H9 (cell line): ENCODE results near the gene FMN1. TPM values are rescaled to one million over a fixed set of nuclear protein-coding genes. Genes with fewer than 3 reads are reported as not detected.

Experiments
- DNase-seq: peaks from one replicate; pipeline ENCODE4 v3.0.0-alpha.2; 2017
- H2AFZ ChIP-seq: one replicate; pipeline ENCODE4 v1.6.1; 2013; ENCODE audit warnings: mild to moderate bottlenecking, low read length, control low read depth, moderate library complexity
- H2AK5ac ChIP-seq: 2 replicates; pipeline ENCODE4 v1.6.1; 2013; ENCODE audit warnings: low read length, control low read depth, mixed read lengths; ENCODE audit not compliant: insufficient read length
- H2BK120ac ChIP-seq: one replicate; pipeline ENCODE4 v1.6.1; 2013; ENCODE audit warnings: low read depth, mild to moderate bottlenecking, low read length, control low read depth, inconsistent platforms; ENCODE audit not compliant: poor library complexity, severe bottlenecking
- H2BK12ac ChIP-seq: 2 replicates; pipeline ENCODE4 v1.6.1; 2013; ENCODE audit warnings: low read length, control low read depth, mixed read lengths, low read depth; ENCODE audit not compliant: insufficient read length
- H2BK15ac ChIP-seq: 2 replicates; pipeline ENCODE4 v1.6.1; 2013; ENCODE audit warnings: low read depth, low read length, control low read depth
- H2BK20ac ChIP-seq: one replicate; pipeline ENCODE4 v1.6.1; 2013; ENCODE audit warnings: low read depth, mild to moderate bottlenecking, low read length, control low read depth, inconsistent platforms; ENCODE audit not compliant: poor library complexity, severe bottlenecking
- H2BK5ac ChIP-seq: 2 replicates; pipeline ENCODE4 v1.6.1; 2013; ENCODE audit warnings: low read length, control low read depth, mixed read lengths; ENCODE audit not compliant: insufficient read length
- H3K14ac ChIP-seq: 2 replicates; pipeline ENCODE4 v1.6.1; 2013; ENCODE audit warnings: low read length, control low read depth; ENCODE audit not compliant: insufficient read depth
- H3K18ac ChIP-seq: 2 replicates; pipeline ENCODE4 v1.6.1; 2013; ENCODE audit warnings: low read depth, mild to moderate bottlenecking, mixed read lengths, low read length, control low read depth; ENCODE audit not compliant: insufficient read length
- H3K23ac ChIP-seq: 2 replicates; pipeline ENCODE4 v1.6.1; 2013; ENCODE audit warnings: low read length, control low read depth, mixed read lengths, low read depth; ENCODE audit not compliant: insufficient read length
- H3K23me2 ChIP-seq: 2 replicates; pipeline ENCODE4 v1.6.1; 2013; ENCODE audit warnings: low read depth, mild to moderate bottlenecking, mixed read lengths, low read length, control low read depth; ENCODE audit not compliant: insufficient read length, poor library complexity, severe bottlenecking
- H3K27ac ChIP-seq: 2 replicates; pipeline ENCODE4 v1.5.1; 2013; ENCODE audit warnings: low read length, control low read depth, mixed read lengths, low read depth; ENCODE audit not compliant: insufficient read length
- H3K27me3 ChIP-seq: 2 replicates; pipeline ENCODE4 v1.6.1; 2013; ENCODE audit warnings: low read length, control low read depth, inconsistent platforms; ENCODE audit not compliant: insufficient read depth
- H3K4ac ChIP-seq: 2 replicates; pipeline ENCODE4 v1.6.1; 2013; ENCODE audit warnings: low read depth, mild to moderate bottlenecking, control low read depth, inconsistent platforms, low read length, moderate library complexity
- H3K4me1 ChIP-seq: 2 replicates; pipeline ENCODE4 v1.6.1; 2013; ENCODE audit warnings: low read length, control low read depth, inconsistent platforms; ENCODE audit not compliant: insufficient read depth
- H3K4me2 ChIP-seq: 2 replicates; pipeline ENCODE4 v1.6.1; 2013; ENCODE audit warnings: low read length, control low read depth, mixed read lengths; ENCODE audit not compliant: insufficient read length, insufficient read depth
- H3K56ac ChIP-seq: 2 replicates; pipeline ENCODE4 v1.6.1; 2013; ENCODE audit warnings: low read depth, mild to moderate bottlenecking, mixed read lengths, low read length, control low read depth; ENCODE audit not compliant: insufficient read length
- H3K79me1 ChIP-seq: 2 replicates; pipeline ENCODE4 v1.6.1; 2013; ENCODE audit warnings: low read depth, mild to moderate bottlenecking, moderate library complexity, low read length, control low read depth, inconsistent platforms; ENCODE audit not compliant: insufficient read depth, poor library complexity, severe bottlenecking
- H3K79me2 ChIP-seq: 2 replicates; pipeline ENCODE4 v1.6.1; 2013; ENCODE audit warnings: low read length, control low read depth, inconsistent platforms; ENCODE audit not compliant: insufficient read depth
- H3K9ac ChIP-seq: 2 replicates; pipeline ENCODE4 v1.6.1; 2013; ENCODE audit warnings: low read length, control low read depth, mixed read lengths; ENCODE audit not compliant: insufficient read length; ENCODE audit errors: extremely low read depth
- H3K9me3 ChIP-seq: one replicate; pipeline ENCODE4 v1.6.1; 2013; ENCODE audit warnings: low read depth, low read length, inconsistent platforms; ENCODE audit not compliant: control insufficient read depth
- H3T11ph ChIP-seq: one replicate; pipeline ENCODE4 v1.6.1; 2013; ENCODE audit warnings: mild to moderate bottlenecking, low read length, control low read depth, inconsistent platforms
- H4K20me1 ChIP-seq: one replicate; pipeline ENCODE4 v1.6.1; 2013; ENCODE audit not compliant: control insufficient read depth, insufficient read length, insufficient read depth
- H4K5ac ChIP-seq: 2 replicates; pipeline ENCODE4 v1.6.1; 2013; ENCODE audit warnings: low read depth, mild to moderate bottlenecking, mixed read lengths, low read length, control low read depth; ENCODE audit not compliant: insufficient read length
- H4K8ac ChIP-seq: replicated peaks from 2 replicates; pipeline ENCODE4 v1.6.1; 2013; ENCODE audit warnings: low read length, control low read depth, mixed read lengths, low read depth; ENCODE audit not compliant: insufficient read length
- H4K91ac ChIP-seq: 2 replicates; pipeline ENCODE4 v1.6.1; 2013; ENCODE audit warnings: low read depth, mild to moderate bottlenecking, moderate library complexity, mixed read lengths, low read length, control low read depth; ENCODE audit not compliant: insufficient read length
- H3K27ac Mint-ChIP-seq, 3 experiments: 2 replicates in 2 of 3; 3 replicates in 1 of 3; pipeline ENCODE4 v1.8.0; 2020 to 2021; ENCODE audit warnings: mixed read lengths in 3 of 3, mild to moderate bottlenecking in 1 of 3, moderate library complexity in 1 of 3
- H3K27me3 Mint-ChIP-seq: 2 replicates; pipeline ENCODE4 v1.8.0; 2021; ENCODE audit warnings: low read depth, mild to moderate bottlenecking, moderate library complexity, mixed read lengths
- H3K36me3 Mint-ChIP-seq, 3 experiments: 2 replicates in 2 of 3; 3 replicates in 1 of 3; pipeline ENCODE4 v1.8.0; 2020 to 2021; ENCODE audit warnings: low read depth in 3 of 3, mixed read lengths in 3 of 3; ENCODE audit not compliant: insufficient read depth in 1 of 3
- H3K4me1 Mint-ChIP-seq, 2 experiments: 2 replicates each; pipeline ENCODE4 v1.8.0; 2020; ENCODE audit warnings: mixed read lengths in 2 of 2
- H3K4me3 Mint-ChIP-seq, 2 experiments: 2 replicates in 1 of 2; 3 replicates in 1 of 2; pipeline ENCODE4 v1.8.0; 2020 to 2021; ENCODE audit warnings: mild to moderate bottlenecking in 2 of 2, mixed read lengths in 2 of 2, moderate library complexity in 1 of 2
- H3K9me3 Mint-ChIP-seq, 2 experiments: 2 replicates in 1 of 2; 3 replicates in 1 of 2; pipeline ENCODE4 v1.8.0; 2020; ENCODE audit warnings: mild to moderate bottlenecking in 2 of 2, mixed read lengths in 2 of 2, moderate library complexity in 1 of 2
- total RNA-seq: library from RNA; stranded (reverse); gene quantifications from 2 replicates; pipeline ENCODE4 v1.2.1, GENCODE V29; 2021
- TF ChIP-seq, protein P1 (sequence below): fragments of 200-600 bp; sonication (generic); conservative IDR thresholded peaks from 3 replicates; pipeline ENCODE4 v1.8.0; 2021; ENCODE audit warnings: antibody characterized with exemption, mild to moderate bottlenecking

FMN1 gene
- total RNA-seq, 1 experiment from 2014 or later = 1.9 TPM

DNA sequence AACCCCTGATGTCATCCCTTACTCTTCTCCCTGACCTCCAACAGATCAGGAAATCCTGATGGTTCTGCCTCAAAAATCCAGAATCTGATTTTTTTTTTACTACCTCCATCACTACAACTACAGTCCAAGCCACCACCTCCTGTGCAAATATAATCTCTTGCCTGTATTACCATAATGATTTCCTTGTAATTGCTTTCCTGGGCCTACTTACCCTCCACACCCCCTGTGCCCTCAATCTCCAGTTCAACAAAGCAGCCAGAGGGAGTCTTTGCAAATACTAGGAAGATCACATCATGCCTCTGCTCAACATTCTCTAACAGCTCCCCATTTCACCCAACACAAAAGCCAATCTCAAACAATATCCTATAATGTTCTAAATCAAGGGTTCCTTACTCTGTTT lies 159.9 kb downstream of the FMN1 start:
- H3K27me3 Mint-ChIP-seq = no peaks in the 10 kb centered on the region
- H2AK5ac ChIP-seq = no peak overlapping the region
- no peak overlapping the region for H3K4me2 ChIP-seq
- H4K8ac ChIP-seq = no peak overlapping the region
- H3K4me1 ChIP-seq = no peaks in the 10 kb centered on the region
- H4K5ac ChIP-seq = no peak overlapping the region
- no peak overlapping the region for H2BK120ac ChIP-seq
- H3K27ac Mint-ChIP-seq = no peak overlapping the region; a peak in 1 of 7 replicates
- H3T11ph ChIP-seq = no peak overlapping the region
- H3K27me3 ChIP-seq = no peaks in the 10 kb centered on the region
- H2AFZ ChIP-seq = no peak overlapping the region
- no peak overlapping the region for H2BK15ac ChIP-seq
- DNase-seq = no peak
- H3K23ac ChIP-seq = no peak overlapping the region
- H4K91ac ChIP-seq = no peak overlapping the region
- H3K79me1 ChIP-seq = no peaks in the 10 kb centered on the region
- H3K79me2 ChIP-seq = no peaks in the 10 kb centered on the region
- no peak overlapping the region for H2BK20ac ChIP-seq
- no peaks in the 10 kb centered on the region for H3K4me1 Mint-ChIP-seq
- no peak overlapping the region for H3K27ac ChIP-seq
- no peak overlapping the region for H3K14ac ChIP-seq
- H3K56ac ChIP-seq = no peak overlapping the region
- no peaks in the 10 kb centered on the region for H3K23me2 ChIP-seq
- H3K4ac ChIP-seq = no peak overlapping the region
- H3K18ac ChIP-seq = no peak overlapping the region
- no peak overlapping the region for H3K4me3 Mint-ChIP-seq
- no peaks in the 10 kb centered on the region for H3K36me3 Mint-ChIP-seq
- H3K9me3 Mint-ChIP-seq = no peaks in the 10 kb centered on the region
- H2BK12ac ChIP-seq = no peak overlapping the region
- no peak overlapping the region for H3K9ac ChIP-seq
- H3K9me3 ChIP-seq = no peaks in the 10 kb centered on the region
- TF ChIP-seq, protein P1, sequence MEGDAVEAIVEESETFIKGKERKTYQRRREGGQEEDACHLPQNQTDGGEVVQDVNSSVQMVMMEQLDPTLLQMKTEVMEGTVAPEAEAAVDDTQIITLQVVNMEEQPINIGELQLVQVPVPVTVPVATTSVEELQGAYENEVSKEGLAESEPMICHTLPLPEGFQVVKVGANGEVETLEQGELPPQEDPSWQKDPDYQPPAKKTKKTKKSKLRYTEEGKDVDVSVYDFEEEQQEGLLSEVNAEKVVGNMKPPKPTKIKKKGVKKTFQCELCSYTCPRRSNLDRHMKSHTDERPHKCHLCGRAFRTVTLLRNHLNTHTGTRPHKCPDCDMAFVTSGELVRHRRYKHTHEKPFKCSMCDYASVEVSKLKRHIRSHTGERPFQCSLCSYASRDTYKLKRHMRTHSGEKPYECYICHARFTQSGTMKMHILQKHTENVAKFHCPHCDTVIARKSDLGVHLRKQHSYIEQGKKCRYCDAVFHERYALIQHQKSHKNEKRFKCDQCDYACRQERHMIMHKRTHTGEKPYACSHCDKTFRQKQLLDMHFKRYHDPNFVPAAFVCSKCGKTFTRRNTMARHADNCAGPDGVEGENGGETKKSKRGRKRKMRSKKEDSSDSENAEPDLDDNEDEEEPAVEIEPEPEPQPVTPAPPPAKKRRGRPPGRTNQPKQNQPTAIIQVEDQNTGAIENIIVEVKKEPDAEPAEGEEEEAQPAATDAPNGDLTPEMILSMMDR = no peak
- H2BK5ac ChIP-seq = no peak overlapping the region
- H4K20me1 ChIP-seq = no peaks in the 10 kb centered on the region
